ENCODE measurements around the gene TOR3A. TPM values are rescaled to one million over a fixed set of nuclear protein-coding genes. Genes with fewer than 3 reads are reported as not detected.

Gene TOR3A
- total and polyA plus RNA-seq, 2 donors (not counting 1 experiment from before 2014, with no cell fraction given), result 49.9 to 65.6 TPM

DNA sequence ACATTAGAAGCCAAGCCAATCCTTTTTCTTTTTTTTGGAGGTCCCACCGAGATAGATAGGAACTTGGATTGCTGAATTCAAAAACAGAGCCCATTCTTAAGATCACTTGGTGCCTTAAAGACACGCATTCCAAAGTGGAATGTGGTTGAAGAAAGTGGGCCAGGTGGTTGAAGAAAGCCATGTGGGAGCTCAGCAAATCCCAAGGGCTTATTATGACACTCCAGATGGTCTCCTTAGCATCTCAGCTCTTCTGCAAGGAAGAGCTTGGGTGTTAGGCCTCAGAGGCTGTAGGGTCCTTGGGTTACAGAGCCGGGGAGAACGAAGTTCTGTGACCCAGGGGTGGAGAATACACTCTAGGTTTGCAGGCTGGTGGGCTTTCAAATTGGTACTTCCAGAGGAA is 13.5 kb downstream of the TOR3A start:
- Histone ChIP-seq H3K79me2 (ENCODE audit: control insufficient read depth, insufficient read depth, low read length) (peaks cover 14% of the 10 kb centered on the region), H4K20me1 (ENCODE audit: control insufficient read depth, insufficient read depth, low read length, poor library complexity, severe bottlenecking) (peaks cover 10% of the 10 kb centered on the region), H3K4me3 (ENCODE audit: control extremely low read depth in 1 of 5, extremely low read depth in 1 of 5, insufficient read depth in 1 of 5, low read depth in 2 of 5, low read length in 4 of 5) (no peak overlapping the region), H3K4me2 (replicated peaks; ENCODE audit: low read depth, low read length, poor library complexity, severe bottlenecking) (no peak overlapping the region), H3K9me3 (ENCODE audit: control extremely low read depth in 1 of 3, control insufficient read depth in 2 of 3, insufficient read depth in 1 of 3, low read length in 2 of 3) (no peaks in the 10 kb centered on the region), H3K27me3 (replicated peaks in 1 of 4; ENCODE audit: control extremely low read depth in 1 of 4, control insufficient read depth in 3 of 4, insufficient read depth in 4 of 4, low read length in 3 of 4) (no peaks in the 10 kb centered on the region), H3K36me3 (replicated peaks in 1 of 2; ENCODE audit: control extremely low read depth in 1 of 2, control insufficient read depth in 1 of 2, extremely low read depth in 1 of 2, insufficient read depth in 2 of 2, low read length in 1 of 2) (peaks cover 7 to 65% of the 10 kb centered on the region in 2 experiments), H2AFZ (ENCODE audit: insufficient read depth, low read depth, low read length, poor library complexity, severe bottlenecking) (no peak overlapping the region), H3K9ac (ENCODE audit: low read length) (no peak overlapping the region), H3K4me1 (ENCODE audit: control insufficient read depth in 2 of 2, insufficient read depth in 2 of 2, low read length in 2 of 2) (peaks cover 0 to 2% of the 10 kb centered on the region in 2 donors), H3K27ac (ENCODE audit: low read length in 2 of 2) (no peak overlapping the region)
- ChIA-PET POLR2A (no interaction called here), CTCF (interaction anchor here (1.0 kb wide), 1 partner anchor 25 kb away, joined by 3 read pairs; no protein-coding TSS in a partner anchor)
- no peaks in the 10 kb centered on the region for H3K9me3 Mint-ChIP-seq (ENCODE audit: insufficient read depth)
- no peak overlapping the region for H3K4me3 Mint-ChIP-seq
- WGBS (ENCODE audit: insufficient coverage), result 100% methylated on average over 3 of the region's 4 CpGs
- no peak for ATAC-seq (ENCODE audit: low read depth)
- TF ChIP-seq EZH2 (IDR thresholded peaks at IDR 0.05; ENCODE audit: borderline replicate concordance, insufficient read depth, low read depth, low read length, poor library complexity, severe bottlenecking), result no peak
- TF ChIP-seq, protein P1, sequence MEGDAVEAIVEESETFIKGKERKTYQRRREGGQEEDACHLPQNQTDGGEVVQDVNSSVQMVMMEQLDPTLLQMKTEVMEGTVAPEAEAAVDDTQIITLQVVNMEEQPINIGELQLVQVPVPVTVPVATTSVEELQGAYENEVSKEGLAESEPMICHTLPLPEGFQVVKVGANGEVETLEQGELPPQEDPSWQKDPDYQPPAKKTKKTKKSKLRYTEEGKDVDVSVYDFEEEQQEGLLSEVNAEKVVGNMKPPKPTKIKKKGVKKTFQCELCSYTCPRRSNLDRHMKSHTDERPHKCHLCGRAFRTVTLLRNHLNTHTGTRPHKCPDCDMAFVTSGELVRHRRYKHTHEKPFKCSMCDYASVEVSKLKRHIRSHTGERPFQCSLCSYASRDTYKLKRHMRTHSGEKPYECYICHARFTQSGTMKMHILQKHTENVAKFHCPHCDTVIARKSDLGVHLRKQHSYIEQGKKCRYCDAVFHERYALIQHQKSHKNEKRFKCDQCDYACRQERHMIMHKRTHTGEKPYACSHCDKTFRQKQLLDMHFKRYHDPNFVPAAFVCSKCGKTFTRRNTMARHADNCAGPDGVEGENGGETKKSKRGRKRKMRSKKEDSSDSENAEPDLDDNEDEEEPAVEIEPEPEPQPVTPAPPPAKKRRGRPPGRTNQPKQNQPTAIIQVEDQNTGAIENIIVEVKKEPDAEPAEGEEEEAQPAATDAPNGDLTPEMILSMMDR (IDR thresholded peaks at IDR 0.05), result no peak
- H3K27me3 Mint-ChIP-seq, result no peaks in the 10 kb centered on the region
- no peak overlapping the region for H3K27ac Mint-ChIP-seq
- intact Hi-C loops (cut with micrococcal nuclease), result no loop called here
- peak; percentile 13 for DNase-seq
- peaks cover 8% of the 10 kb centered on the region for H3K4me1 Mint-ChIP-seq

DNA sequence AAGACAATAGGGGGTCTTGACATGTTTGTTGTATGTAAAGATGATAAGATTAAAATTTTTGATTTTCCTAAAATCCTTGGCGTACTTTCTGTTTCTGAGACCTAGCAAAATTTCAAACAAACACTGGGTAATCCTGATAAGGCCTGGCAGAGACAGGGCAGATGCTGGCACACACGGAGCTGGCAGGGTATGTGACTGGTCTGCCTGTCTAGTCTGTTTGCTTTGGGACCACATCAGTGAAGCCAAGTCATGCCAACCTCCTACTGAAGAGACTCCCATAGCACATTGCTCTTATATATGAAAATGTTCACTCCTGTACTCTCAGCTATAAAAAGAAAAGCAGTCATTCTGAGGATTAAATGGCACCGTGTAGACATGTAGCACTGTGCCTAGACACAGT is 14.1 kb downstream of the TOR3A start:
- H3K4me1 ChIP-seq (ENCODE audit: control insufficient read depth in 2 of 2, insufficient read depth in 2 of 2, low read length in 2 of 2), result no peaks in the 10 kb centered on the region
- peaks cover 5% of the 10 kb centered on the region for H4K20me1 ChIP-seq (ENCODE audit: control insufficient read depth, insufficient read depth, low read length, poor library complexity, severe bottlenecking)
- WGBS (ENCODE audit: insufficient coverage), result 91% methylated on average over 2 of the region's 3 CpGs
- peaks cover 7 to 60% of the 10 kb centered on the region in 2 experiments for H3K36me3 ChIP-seq (replicated peaks in 1 of 2; ENCODE audit: control extremely low read depth in 1 of 2, control insufficient read depth in 1 of 2, extremely low read depth in 1 of 2, insufficient read depth in 2 of 2, low read length in 1 of 2)
- no peaks in the 10 kb centered on the region for H3K9me3 ChIP-seq (ENCODE audit: control extremely low read depth in 1 of 3, control insufficient read depth in 2 of 3, insufficient read depth in 1 of 3, low read length in 2 of 3)
- peak; percentile 12 for DNase-seq
- Mint-ChIP-seq H3K4me1 (peaks cover 5% of the 10 kb centered on the region), H3K4me3 (no peak overlapping the region), H3K9me3 (ENCODE audit: insufficient read depth) (no peaks in the 10 kb centered on the region), H3K27ac (no peak overlapping the region), H3K27me3 (no peaks in the 10 kb centered on the region)
- no peak overlapping the region for H3K4me2 ChIP-seq (replicated peaks; ENCODE audit: low read depth, low read length, poor library complexity, severe bottlenecking)
- no peak overlapping the region for H2AFZ ChIP-seq (ENCODE audit: insufficient read depth, low read depth, low read length, poor library complexity, severe bottlenecking)
- intact Hi-C loops (cut with micrococcal nuclease), result no loop called here
- TF ChIP-seq EZH2 (IDR thresholded peaks at IDR 0.05; ENCODE audit: borderline replicate concordance, insufficient read depth, low read depth, low read length, poor library complexity, severe bottlenecking), result no peak
- TF ChIP-seq, protein P1 (IDR thresholded peaks at IDR 0.05), result no peak
- no peak overlapping the region for H3K9ac ChIP-seq (ENCODE audit: low read length)
- CTCF ChIA-PET, result interaction anchor here (1.0 kb wide), 1 partner anchor 25 kb away, joined by 3 read pairs; no protein-coding TSS in a partner anchor
- POLR2A ChIA-PET, result no interaction called here
- H3K4me3 ChIP-seq (ENCODE audit: control extremely low read depth in 1 of 5, extremely low read depth in 1 of 5, insufficient read depth in 1 of 5, low read depth in 2 of 5, low read length in 4 of 5), result no peak overlapping the region
- ATAC-seq (ENCODE audit: low read depth), result no peak
- no peaks in the 10 kb centered on the region for H3K27me3 ChIP-seq (replicated peaks in 1 of 4; ENCODE audit: control extremely low read depth in 1 of 4, control insufficient read depth in 3 of 4, insufficient read depth in 4 of 4, low read length in 3 of 4)
- H3K79me2 ChIP-seq (ENCODE audit: control insufficient read depth, insufficient read depth, low read length), result peaks cover 9% of the 10 kb centered on the region
- no peak overlapping the region for H3K27ac ChIP-seq (ENCODE audit: low read length in 2 of 2)

All from B cell (primary cell).